AG20443 (cell line): Measurements from ENCODE around the gene PCSK5.
"Not testable (repeated sequence)": the region's sequence is repeated elsewhere in the genome, so short reads cannot be mapped to it uniquely, and the experiment has no call there.

Source experiments
- DNase-seq: peaks from one replicate; pipeline ENCODE4 v3.0.0; 2012; ENCODE audit warnings: low spot score, mixed read lengths

The PCSK5 gene

GRCh38 chr9:76313771-76314170, 423.3 kb downstream of the PCSK5 start:
- no peak for DNase-seq

- DNase-seq, result no peak
Observed at GRCh38 chr9:76314321-76314720, 423.8 kb downstream of the PCSK5 start.

GRCh38 chr9:76316069-76316468, 425.6 kb downstream of the PCSK5 start:
- DNase-seq, result no peak

GRCh38 chr9:76319466-76319865, 429.0 kb downstream of the PCSK5 start:
- DNase-seq, result not testable (repeated sequence)

- DNase-seq, result peak; percentile 68
Observed at GRCh38 chr9:76321195-76321828, 430.8 kb downstream of the PCSK5 start.

DNA sequence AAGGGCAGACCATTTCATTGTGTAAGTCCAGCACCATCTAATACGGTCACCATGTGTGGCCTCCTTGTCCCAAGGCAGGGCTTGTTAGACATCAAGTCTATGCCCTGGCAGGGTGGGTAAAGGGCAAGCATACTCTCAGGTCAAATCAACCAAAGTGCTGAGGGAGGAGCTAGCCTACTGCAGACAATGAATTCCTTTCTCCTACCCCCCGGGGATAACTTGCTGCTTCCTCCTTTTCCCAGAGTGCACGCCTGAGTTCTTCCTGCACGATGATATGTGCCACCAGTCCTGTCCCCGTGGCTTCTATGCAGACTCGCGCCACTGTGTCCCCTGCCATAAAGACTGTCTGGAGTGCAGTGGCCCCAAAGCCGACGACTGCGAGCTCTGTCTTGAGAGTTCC, 432.3 kb downstream of the PCSK5 start:
- no peak for DNase-seq

DNA sequence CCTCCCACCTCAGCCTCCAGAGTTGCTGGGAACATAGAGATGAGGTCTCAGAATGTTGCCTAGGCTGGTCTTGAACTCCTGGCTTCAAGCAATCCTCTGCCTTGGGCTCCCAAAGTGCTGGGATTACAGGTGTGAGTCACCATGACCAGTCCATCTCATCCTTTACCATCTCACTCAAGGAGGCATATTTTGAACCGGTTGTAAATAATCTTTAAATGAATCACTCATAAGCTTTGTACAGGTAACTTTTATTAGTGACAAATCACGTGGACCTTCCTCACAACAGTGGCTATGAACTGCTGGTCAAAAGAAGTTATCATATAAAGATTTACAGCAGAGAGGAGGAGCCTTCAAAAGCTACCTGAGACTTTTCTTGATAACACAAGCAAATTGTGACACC, 433.0 kb downstream of the PCSK5 start:
- no peak for DNase-seq

DNA sequence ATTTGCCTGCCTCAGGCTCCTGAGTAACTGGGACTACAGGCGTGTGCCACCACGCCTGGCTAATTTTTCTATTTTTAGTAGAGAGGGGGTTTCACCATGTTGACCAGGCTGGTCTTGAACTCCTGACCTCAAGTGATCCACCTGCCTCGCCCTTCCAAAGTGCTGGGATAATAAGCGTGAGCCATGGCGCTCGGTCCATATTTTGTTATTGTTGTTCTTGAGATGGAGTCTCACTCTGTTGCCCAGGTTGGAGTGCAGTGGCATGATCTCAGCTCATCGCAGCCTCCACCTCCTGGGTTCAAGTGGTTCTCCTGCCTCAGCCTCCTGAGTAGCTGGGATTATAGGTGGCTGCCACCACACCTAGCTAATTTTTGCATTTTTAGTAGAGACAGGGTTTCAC, 433.6 kb downstream of the PCSK5 start:
- not testable (repeated sequence) for DNase-seq

GRCh38 chr9:76330034-76330433, 439.6 kb downstream of the PCSK5 start:
- DNase-seq, result no peak

- DNase-seq, result no peak
Observed at GRCh38 chr9:76333388-76333787, 442.9 kb downstream of the PCSK5 start.

- no peak for DNase-seq
Observed at GRCh38 chr9:76333964-76334363, 443.5 kb downstream of the PCSK5 start.

- no peak for DNase-seq
Observed at GRCh38 chr9:76336027-76336426, 445.6 kb downstream of the PCSK5 start.

DNA sequence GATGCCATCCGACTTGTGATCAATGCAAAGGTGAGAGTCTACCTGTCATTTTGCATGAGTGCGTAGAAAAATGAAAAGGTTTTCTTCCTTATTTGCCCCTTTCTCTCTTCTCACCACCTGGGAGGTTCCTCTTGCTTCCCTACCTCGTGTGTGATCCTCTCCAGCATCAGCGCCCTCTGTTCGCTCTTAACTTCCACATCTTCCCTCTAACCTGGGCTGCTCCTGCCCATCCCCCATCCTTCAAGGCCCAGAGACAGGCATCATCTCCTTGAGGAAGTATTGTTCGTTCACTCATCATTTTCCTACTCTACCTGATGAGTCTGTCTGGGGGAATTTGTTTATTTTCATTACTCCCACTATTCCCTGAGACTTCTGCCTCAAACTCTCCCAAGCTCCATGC, 447.9 kb downstream of the PCSK5 start:
- DNase-seq, result no peak

- DNase-seq, result no peak
Observed at GRCh38 chr9:76341616-76342015, 451.1 kb downstream of the PCSK5 start.

- no peak for DNase-seq
Observed at GRCh38 chr9:76342201-76342600, 451.7 kb downstream of the PCSK5 start.

DNA sequence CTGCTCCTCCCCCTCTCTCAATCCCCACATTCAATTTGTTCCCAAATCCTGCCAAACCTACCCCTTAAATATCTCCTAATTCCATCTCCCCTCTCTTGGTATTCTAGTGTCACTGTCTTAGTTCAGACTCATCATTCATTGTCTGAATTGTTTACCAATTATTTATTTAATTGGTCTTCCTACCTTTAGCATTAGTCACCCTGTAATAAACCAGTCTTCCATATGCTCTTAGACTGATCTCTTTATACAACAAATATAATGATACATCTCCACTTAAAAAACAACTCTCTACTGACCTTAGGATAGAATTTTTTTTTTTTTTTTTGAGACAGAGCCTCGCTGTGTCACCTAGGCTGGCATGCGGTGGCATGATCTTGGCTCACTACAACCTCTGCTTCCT, 452.4 kb downstream of the PCSK5 start:
- DNase-seq, result no peak

- no peak for DNase-seq
Observed at GRCh38 chr9:76349865-76350264, 459.4 kb downstream of the PCSK5 start.

DNA sequence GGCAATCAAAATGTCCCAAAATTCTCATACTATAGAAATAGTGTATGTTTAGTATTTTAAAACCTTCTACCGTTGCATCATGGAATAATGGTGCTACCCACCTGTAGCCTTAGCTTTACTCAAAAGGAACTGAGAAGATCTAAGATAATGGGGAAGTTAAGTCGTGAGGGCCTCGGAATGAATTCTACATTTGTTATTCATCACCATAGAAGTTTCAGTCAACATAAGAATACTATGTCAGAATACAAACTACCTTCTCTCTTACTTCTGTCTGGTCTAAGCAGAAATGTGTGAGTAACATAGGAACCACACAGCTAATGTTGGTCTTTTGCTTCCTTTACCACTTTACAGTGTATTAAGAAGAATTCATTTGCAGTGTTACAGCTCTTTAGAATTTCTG, 460.5 kb downstream of the PCSK5 start:
- DNase-seq, result no peak

- no peak for DNase-seq
Observed at GRCh38 chr9:76352026-76352620, 461.6 kb downstream of the PCSK5 start.

DNA sequence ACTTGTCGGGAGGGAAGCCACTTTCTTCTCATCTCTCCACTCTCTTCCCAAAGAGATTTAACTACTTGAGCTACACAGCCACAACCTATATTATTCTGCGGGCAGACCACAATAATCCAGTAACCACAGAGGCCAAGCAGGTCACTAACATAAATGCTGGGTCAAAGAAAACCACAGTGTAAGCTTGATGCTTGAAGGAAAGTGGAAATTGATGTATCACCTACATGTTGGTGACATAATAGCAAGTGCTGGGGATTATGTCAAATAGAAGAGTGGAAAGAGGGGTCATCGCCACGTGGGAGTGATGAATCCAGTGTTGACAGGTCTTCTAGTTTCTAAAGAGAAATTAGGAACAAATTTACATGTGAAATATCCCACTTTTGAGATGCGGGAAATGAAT, 462.8 kb downstream of the PCSK5 start:
- DNase-seq, result no peak

DNA sequence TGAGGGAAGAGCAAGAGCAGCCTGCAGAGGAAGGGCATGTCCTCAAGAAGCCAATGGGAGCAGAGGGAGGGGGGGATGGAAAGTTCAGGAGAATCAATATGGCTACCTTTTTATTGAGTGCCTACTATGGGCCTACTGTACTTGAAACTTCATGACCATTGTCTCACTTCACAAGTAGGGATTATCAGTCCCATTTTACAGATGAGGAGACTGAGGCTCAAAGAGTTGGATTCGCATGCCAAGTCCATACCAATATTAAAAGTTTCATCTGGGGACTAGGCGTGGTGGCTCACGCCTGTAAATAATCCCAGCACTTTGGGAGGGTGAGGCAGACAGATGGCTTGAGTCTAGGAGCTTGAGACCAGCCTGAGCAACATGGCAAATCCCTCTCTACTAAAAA, 463.7 kb downstream of the PCSK5 start:
- no peak for DNase-seq

DNA sequence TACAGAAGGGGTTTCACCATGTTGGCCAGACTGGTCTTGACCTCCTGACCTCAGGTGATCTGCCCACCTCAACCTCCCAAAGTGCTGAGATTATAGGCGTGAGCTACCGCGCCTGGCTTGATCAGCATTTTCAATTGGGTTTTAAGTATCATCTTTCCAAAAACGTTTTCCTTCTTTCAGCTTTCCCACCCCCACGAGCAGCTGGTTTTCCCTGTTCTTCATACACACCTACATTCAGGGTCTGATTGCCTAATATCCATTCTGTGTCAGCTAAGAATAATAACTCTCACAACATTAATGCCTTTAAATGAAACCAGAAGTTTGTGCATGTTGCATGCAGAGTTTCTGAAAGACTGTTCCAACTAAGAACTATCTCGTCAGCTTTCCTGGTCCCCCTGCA, 465.4 kb downstream of the PCSK5 start:
- no peak for DNase-seq

DNA sequence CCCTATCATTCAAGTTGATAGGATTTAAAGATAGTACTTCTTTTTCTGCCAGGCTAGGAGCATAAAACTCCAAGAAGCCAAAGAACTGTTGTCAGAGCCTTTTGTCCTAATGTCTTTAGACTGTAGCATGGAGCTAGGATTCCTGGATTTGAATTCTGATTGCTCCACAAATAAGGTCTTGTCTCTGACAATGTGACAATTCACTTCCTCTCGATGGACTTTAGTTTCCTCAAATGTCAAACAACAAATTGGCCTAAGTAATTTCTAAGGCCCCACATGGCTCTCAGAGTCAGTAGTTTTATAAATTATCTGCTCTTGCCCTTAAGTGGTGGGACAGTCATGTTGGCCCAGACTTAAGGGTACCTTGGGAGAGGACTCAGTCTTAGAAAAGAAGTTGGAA, 467.1 kb downstream of the PCSK5 start:
- DNase-seq, result no peak

DNA sequence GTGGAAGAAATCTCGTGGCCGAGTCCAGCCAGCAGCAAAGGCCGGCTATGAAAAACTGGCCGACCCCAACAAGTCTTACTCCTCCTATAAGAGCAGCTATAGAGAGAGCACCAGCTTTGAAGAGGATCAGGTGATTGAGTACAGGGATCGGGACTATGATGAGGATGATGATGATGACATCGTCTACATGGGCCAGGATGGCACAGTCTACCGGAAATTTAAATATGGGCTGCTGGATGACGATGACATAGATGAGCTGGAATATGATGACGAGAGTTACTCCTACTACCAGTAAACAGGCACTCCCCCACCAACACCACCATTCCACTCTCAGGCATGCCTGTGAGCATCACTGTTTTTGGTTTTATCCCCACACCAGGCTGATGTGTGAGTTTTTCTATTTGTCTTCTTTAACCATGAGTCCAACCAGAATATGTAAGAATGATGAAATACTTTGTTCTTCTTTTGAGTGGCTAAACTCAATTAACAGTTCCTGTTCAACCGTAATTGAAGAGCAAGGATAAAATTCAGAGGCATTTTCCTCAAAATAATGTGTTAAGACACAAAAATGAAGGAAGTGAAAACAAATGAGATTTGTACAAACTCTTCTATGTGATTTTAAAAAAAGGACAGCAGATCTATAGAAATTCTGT, 468.3 kb downstream of the PCSK5 start:
- no peak for DNase-seq
